Tongue (tissue), 2 donors: ENCODE data around the gene KCNH6. TPM values are rescaled to one million over a fixed set of nuclear protein-coding genes. Genes with fewer than 3 reads are reported as not detected.

Experiments
- DNase-seq: peaks from one replicate; pipeline ENCODE4 v3.0.0-alpha.2; 2015
- total RNA-seq: library from RNA; depleted of rRNA; stranded (reverse); fragments of >200 nt; gene quantifications from one replicate; pipeline ENCODE4 v1.2.3, GENCODE V29; 2014

The KCNH6 gene
- total RNA-seq, 1 donor from 2014 or later, result 0.31 TPM

DNA sequence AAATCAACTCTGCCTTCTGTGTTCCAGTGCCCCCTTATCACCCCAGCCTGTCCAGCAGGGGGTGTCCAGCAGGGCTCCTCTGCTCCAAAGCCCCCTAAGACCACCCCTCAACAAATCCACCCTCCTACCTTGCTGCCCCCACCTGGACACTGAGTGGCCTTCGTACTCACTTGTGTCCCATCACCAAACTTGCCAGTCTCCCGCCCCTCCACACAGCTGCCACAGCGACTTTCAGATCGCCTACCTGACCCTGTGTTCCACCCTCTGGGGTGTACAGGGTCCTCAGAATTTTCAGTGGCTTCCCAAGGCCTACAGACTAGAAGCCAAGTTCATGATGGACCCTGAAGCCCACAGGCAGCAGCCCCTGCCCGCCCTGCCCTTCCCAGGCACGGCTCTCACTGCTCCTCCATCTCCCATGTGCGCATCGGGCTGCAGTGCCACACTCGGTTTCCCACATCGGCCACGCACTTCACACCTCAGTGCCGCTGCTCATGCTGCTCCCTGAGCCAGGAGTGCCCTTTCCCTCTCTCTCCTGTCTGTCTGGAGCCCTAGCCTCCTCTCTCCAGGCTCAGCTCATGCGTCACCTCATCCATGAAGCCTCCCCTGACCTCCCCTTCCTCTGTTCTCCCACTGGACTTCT, 11.8 kb downstream of the KCNH6 start:
- DNase-seq, result no peak

DNA sequence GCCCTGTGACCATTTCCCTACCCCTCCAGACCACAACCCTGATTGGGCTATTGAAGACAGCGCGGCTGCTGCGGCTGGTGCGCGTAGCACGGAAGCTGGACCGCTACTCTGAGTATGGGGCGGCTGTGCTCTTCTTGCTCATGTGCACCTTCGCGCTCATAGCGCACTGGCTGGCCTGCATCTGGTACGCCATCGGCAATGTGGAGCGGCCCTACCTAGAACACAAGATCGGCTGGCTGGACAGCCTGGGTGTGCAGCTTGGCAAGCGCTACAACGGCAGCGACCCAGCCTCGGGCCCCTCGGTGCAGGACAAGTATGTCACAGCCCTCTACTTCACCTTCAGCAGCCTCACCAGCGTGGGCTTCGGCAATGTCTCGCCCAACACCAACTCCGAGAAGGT, 12.5 kb downstream of the KCNH6 start:
- no peak for DNase-seq

DNA sequence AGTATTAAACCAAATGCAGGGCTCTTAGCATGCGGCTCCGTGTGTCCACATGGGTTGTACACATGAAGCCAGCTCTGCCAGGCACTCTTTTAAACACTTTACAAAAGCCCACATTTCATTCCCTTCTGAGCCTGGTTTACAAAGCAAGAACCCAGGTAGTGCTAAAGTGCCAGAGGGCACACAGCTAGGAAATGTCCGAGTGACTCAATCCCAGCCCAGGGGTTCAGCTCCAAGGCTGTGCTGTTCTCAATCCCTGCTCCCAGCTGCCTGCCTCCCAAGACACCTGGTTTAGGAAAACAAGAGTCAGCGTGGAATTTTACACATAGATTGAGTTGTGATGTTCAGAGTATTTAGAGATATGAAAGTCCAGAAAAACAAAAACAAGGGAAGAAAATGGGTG, 13.8 kb downstream of the KCNH6 start:
- no peak for DNase-seq

DNA sequence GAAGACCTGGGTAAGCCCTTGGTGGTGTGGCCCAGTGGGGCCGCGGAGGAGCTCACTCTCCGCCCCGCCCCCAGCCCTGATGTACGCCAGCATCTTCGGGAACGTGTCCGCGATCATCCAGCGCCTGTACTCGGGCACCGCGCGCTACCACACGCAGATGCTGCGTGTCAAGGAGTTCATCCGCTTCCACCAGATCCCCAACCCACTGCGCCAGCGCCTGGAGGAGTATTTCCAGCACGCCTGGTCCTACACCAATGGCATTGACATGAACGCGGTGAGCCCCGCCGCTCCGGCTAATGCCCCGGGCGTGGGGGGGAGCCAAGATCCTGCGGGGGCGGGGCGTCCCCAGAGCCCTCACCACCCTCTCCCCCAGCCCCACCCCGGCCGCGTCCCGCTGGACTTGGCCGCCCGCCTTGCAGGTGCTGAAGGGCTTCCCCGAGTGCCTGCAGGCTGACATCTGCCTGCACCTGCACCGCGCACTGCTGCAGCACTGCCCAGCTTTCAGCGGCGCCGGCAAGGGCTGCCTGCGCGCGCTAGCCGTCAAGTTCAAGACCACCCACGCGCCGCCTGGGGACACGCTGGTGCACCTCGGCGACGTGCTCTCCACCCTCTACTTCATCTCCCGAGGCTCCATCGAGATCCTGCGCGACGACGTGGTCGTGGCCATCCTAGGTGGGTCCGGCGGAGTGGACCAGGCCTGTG, 15.0 kb downstream of the KCNH6 start:
- DNase-seq, result no peak

DNA sequence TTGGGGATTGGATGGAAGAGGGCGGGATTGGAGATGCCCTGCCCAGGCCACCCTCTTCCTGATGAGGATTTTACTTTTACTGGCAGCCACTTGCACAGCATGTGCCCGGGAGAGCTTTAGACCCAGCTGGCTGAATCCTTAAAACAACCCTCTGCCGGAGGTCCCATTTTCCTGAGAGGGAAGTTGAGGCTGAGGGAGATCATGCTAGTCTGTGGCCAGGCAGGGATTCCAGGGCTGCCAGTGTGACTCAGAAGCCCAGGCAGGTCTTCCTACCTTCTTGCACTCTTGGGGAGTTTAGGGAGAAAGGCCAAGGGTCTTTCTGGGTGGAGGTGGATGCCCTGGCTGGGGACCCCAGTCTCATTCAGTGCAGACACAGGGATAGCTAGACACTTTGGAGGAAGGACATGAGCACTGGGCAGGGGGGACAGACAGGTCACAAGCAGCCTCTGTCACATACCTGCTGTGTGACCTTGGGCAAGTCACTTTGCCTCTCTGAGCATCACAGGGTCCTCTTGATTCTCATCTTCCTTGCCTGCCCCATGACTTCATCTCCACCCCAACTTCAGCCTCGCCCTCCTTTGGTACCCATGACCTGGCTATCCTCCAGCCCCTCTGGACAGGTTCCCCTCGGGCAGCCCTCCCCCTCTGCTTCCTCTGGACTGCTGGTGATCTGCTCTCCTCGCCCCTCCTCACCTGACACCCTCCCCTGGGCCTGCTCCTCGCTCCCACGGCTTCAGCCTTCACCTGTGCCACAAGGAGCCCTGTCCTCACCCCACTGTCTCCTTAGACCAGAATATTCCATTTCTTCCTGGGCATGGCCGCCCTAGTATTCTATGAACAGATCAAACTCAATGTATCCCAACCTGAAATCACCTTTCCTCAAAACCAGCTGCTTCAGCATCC, 15.8 kb downstream of the KCNH6 start:
- no peak for DNase-seq

DNA sequence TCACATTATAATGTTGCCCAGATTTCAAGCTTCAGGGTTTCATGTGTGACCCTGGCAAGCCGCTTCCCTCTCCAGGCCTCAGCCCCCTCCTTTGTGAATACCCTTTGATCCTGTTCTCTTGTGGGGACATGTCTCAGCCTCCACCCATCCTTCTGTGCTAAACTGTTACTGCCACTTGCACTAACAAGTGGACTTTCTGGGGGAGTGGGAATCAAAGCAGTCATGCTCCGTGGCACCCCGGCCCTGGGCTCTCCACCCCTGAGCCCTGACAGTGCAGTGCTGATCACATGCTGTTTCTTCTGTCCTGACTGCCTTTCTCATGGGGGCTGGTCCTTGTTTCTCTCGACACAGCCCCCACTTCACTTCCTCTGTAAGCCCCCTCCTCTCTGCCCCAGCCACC, 17.4 kb downstream of the KCNH6 start:
- no peak for DNase-seq

DNA sequence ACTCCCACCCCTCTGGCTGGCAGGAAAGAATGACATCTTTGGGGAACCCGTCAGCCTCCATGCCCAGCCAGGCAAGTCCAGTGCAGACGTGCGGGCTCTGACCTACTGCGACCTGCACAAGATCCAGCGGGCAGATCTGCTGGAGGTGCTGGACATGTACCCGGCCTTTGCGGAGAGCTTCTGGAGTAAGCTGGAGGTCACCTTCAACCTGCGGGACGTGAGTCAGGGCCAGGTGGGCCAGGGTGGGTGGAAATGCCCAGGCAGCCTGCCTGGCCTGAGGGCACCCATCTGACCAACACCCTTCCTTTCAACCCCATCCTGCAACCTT, 19.0 kb downstream of the KCNH6 start:
- no peak for DNase-seq

DNA sequence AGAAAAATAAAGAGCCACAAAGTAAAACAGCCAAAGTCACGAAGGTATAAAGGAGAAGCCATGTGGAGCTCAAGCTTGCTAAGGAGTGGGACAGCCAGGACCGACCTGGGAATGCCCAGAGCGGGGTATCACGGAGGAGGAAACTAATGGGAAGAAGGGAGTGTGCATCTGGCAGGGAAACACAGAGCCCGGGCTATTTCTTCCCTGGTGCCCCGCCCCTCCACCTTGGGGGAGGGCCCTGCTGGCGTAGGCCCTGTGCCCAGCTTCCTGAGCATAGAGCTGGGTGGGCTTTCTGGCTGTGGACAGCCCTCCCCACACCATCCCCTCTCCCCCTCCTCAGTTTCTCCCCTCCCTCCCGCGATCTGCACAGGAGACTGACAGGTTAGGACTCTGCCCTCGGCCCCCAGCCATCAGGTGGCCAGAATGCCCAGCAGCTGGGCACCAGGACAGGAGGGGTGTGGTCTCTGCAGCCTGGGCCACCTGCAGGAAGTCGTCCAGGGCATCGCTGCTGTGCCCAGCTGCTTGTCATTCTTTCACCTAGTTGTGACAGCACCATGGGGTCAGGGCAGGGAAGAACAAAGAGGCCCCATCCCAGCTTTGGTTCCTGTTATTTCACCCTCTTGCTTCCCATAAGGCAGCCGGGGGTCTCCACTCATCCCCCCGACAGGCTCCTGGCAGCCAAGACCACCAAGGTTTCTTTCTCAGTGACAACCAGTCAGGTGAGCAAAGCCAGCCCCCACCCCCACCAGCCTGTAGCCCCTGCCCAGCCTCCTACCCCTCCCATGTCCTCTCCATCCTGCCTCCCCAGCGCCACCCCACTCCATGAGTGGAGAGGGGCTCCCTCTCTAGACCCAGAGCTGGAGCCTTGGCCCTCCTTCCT, 20.0 kb downstream of the KCNH6 start:
- no peak for DNase-seq

DNA sequence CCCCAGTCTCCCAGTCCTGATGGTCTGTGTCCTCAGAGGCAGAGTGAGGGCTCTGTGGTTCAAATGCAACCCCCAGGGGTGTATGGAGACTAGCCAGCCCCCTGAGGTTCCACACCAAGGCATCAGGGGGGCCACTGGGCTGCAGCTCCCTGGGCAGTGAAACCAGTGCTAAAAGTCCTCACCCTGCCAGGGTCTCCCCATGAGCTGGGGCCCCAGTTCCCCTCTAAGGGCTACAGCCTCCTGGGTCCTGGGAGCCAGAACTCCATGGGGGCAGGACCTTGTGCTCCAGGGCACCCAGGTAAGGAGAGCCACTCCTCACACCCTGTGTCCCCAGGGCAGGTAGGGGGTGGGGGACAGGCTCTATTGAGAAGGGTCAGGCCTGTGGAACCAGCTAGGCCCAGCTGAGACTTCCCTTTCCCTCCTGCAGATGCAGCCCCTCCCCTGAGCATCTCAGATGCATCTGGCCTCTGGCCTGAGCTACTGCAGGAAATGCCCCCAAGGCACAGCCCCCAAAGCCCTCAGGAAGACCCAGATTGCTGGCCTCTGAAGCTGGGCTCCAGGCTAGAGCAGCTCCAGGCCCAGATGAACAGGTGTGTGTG, 20.8 kb downstream of the KCNH6 start:
- DNase-seq, result no peak

DNA sequence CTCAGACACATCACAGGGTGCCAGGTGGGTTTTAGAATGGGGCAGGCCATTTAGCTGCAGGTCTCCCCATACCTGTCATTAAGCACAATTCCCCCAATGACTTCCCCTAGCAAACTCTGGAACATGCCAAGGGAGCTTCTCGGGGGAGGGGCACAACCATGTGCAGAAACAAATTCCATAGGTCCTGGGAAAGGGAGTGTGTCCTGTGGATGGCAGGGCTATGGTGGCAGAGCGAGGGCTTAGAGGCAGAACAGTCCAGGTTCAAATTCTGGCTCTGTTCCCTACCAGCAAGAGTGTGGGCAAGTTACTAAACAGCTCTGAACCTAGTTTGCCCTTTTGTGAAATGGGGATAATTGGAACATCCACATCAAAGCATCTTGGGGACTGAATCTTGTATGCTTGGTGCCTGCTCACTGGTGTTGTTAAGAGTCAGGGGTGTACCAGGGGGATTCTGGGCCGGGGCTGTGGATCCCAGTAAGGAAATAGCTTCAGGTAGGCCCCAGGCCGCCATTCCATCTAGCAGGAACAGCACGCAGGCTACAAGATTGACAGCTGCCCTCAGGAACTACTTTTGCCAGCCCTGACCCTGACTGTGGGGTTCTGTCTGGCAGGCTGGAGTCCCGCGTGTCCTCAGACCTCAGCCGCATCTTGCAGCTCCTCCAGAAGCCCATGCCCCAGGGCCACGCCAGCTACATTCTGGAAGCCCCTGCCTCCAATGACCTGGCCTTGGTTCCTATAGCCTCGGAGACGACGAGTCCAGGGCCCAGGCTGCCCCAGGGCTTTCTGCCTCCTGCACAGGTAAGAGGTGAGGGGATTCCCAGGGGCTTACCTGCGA, 21.5 kb downstream of the KCNH6 start:
- DNase-seq, result no peak

DNA sequence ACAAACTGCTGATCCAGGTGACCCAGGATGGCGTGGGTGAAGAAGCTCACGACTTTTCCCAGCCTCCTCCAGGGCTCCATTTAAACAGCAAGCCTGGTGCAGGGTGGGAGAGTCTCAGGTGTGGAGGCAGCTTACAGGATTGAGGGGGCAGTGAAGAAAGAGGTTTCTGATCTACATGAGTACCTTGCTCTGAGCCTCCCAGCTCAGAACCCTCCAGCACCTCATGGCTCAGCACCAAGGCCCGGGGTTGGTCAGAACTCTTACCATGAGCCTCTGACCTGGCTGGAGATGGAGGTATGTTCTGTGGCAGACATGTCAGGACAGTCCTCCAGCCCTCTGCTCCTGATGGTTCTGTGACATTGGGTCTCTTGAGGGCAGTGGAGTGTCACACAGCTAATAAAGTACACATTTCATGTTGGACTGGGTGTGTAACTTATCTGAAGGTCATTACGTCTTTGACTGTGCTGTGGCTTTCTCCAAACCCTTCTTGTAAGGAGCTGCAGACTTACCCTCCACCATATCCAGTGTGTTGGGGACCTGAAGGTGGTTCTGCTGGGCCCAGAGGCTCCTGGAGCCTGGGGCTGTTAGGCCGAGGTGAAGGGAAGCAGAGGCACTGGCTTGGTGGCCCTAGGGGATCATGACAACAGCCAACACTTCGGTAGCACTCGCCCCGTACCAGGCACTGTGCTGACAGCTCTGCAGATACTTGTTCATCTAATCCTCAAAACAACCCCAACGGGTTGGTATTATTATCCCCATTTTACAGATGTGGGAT, 23.3 kb downstream of the KCNH6 start:
- DNase-seq, result no peak

DNA sequence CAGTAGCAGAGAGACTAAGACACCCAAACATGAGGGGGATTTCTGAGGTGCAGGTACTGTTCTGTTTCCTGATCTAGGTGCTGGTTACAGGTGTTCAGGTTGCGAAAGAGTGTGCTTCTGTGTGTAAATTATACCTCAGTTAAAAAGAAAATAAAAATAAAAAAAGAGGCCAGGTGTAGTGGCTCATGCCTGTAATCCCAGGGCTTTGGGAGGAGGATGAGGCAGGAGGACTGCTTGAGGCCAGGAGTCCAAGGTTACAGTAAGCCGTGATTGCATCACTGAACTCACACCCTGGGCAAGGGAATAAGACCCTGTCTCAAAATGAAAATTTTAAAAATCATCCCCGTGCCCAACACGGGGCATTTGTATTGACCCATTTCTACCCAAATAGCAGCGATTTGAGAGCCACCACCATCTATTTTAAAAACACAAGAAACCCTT, 23.9 kb downstream of the KCNH6 start:
- no peak for DNase-seq

DNA sequence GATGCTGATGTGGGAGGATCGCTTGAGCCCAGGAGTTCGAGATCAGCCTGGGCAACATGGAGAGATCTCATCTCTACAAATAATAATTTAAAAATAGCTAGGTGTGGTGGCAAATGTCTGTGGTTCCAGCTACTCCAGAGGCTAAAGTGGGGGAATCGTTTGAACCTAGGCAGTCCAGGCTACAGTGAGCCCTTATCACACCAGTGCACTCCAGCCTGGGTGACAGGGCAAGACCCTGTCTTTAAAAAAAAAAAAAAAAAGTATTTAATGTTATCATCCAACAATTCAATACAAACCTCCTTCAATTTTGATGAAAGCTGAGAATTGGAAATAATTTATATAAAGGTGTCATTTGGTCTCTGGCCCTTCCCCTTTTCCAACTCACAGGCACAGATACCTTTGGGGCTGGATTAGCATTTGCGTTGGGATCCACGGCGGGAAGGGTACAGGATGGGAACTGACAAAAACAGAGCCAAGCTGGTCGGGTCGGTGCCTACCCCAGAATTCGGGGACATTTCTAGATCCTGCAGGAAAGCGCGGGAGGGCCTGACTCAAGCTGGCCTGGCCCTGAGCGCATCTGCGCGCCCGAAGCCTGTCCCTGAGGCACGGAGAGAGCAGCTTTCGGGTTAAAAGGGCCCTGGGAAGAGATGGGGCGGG, 26.3 kb downstream of the KCNH6 start:
- no peak for DNase-seq

DNA sequence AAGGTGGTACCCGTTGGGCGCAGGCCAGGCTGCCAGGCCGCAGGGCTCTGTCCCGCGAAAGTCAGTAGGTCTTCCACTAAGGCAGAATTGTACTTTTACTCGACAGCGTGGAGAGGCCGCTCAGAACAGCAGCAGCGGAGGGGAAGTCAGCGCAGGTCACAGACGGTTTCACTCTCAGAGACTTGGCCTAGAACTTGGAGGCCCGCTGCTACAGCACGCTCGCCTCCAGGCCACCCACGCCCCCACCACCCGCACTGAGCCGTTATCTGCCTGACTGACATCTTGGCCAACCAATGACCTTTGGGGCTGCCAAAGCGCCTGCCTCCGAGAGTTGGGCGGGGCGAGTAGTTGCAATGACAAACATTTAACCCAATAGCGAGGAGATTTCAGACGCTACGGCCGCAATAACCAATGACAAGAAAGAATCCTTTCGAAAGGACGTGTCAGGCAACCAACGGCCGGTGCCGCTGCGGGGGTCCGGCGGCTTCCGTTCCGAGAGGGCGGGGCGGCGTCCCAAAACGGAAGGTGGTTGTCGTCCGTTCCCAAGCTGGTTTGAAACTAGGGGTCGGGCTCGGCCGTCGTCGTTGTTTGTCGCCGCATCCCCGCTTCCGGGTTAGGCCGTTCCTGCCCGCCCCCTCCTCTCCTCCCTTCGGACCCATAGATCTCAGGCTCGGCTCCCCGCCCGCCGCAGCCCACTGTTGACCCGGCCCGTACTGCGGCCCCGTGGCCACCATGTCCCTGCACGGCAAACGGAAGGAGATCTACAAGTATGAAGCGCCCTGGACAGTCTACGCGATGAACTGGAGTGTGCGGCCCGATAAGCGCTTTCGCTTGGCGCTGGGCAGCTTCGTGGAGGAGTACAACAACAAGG, 27.0 kb downstream of the KCNH6 start, which contains the start of gene DCAF7:
Gene DCAF7 (plus strand): TSS at position 532 of the 871 bp plus-strand sequence. CDS start 201 bp downstream, at position 733.
- peak; percentile 100 for DNase-seq

DNA sequence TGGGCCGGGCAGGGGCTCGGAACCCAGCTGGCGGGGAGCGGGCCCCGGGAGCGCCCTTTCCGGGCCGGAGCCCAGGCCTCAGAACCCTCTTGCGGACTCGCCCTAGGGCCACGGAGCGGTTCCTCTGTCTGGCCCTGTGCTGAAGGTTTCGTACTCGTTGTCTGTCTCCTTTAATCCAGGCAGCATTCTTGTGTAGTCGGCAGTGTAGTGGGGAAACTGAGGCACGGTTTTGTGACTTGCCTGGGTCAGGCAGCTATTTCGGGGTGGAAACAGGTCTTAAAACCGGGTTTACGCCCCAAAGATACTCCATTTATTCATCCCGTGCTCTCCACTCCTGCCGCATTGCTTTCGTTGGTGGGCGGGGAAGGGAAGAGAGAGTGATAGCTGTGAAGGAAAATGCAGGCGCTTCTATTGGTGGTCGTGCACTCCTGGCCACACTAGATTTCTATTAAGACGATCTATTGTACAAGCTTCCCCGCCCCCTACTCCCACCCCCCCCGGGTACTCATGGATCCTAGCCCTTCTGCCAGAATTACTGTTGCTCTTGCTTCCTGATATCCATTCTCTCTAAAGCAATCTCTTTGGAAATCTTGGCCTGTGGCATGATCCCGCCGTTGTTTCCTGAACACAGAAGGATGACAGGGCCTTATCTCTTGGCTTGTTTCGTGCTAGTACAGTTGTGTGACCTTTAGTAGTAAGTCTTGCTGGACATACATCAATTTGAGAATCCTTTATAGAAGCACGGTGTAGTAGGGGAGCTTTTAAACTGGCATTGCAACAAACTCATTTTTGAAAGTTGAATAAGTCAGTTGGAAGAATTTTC, 27.9 kb downstream of the KCNH6 start:
- DNase-seq, result peak; percentile 75

DNA sequence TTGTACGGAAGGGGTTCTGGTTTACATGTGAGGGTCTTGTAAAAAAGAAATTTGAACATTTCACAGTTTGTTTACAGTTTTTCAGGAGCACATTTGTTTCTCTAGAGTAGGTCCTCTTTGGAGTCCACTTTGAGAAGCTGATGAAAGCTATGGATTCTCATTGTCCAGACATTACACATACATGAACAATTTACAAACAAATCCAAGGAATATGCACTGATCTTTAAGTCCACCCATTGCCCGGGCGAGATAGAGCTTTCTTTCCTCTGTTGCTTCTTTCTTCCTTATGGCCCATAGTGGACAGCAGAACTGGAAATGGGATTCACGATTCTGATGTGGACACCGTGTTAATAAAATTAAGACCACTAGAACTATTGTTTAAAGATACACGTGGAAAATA, 29.1 kb downstream of the KCNH6 start:
- no peak for DNase-seq

DNA sequence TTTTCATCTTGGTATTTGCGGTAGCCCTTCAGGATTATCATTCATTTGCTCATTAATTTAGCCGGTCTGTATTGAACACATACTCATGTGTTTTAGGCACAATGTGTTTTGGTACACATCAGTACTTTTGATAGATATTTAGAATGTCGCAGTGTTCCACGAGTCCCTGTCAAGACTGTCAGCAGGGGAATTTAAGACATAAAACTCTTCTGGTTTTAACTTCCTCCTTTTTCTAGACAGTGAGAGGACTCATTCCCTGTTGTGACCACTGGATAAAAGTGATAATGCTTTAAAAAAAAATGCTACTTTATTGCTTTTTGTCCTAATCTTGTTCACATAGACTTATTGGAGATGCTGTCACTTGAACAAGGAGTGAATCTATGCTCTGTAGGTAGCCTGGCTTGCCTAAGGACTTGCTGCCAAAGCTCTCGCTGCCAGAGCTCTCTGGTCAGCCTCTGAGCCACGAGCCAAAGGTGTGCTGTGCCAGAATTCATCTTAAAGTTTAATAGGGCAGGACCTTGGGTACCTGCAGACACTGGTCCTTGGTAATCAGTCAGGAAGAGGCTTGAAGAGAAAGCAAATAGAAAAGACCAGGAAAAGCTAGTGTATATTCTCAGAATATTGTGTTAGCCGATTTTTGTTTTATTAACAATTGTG, 32.5 kb downstream of the KCNH6 start:
- no peak for DNase-seq
